ENCODE measurements around the gene WIZ.
"Not testable (repeated sequence)": the region's sequence is repeated elsewhere in the genome, so short reads cannot be mapped to it uniquely, and the experiment has no call there.

WIZ gene

GRCh38 chr19:15449620-15450527 is at the start of gene WIZ:
Gene WIZ, minus strand, starts transcription at chr19:15449956. Its CDS starts 1,649 bp downstream, at chr19:15448307.
- DNase-seq (ENCODE audit: low read depth), result no peak
- H3K4me3 ChIP-seq (ENCODE audit: low read length), result peak within 1 kb of the TSS; percentile 65
- TF ChIP-seq CTCF (conservative IDR thresholded peaks at IDR 0.05; ENCODE audit: low read depth, low read length), result no peak

GRCh38 chr19:15498910-15499309 is 49.2 kb upstream of the WIZ start:
- no peak overlapping the region for H3K4me3 ChIP-seq (ENCODE audit: low read length)
- no peak for TF ChIP-seq CTCF (conservative IDR thresholded peaks at IDR 0.05; ENCODE audit: low read depth, low read length)
- DNase-seq (ENCODE audit: low read depth), result no peak

- H3K4me3 ChIP-seq (ENCODE audit: low read length), result no peak overlapping the region
- DNase-seq (ENCODE audit: low read depth), result no peak
- TF ChIP-seq CTCF (conservative IDR thresholded peaks at IDR 0.05; ENCODE audit: low read depth, low read length), result no peak
Measured at GRCh38 chr19:15498156-15498858, 48.6 kb upstream of the WIZ start.

- H3K4me3 ChIP-seq (ENCODE audit: low read length), result no peak overlapping the region
- TF ChIP-seq CTCF (conservative IDR thresholded peaks at IDR 0.05; ENCODE audit: low read depth, low read length), result no peak
- DNase-seq (ENCODE audit: low read depth), result no peak
Measured at GRCh38 chr19:15495151-15495550, 45.4 kb upstream of the WIZ start.

- no peak for TF ChIP-seq CTCF (conservative IDR thresholded peaks at IDR 0.05; ENCODE audit: low read depth, low read length)
- no peak for DNase-seq (ENCODE audit: low read depth)
- H3K4me3 ChIP-seq (ENCODE audit: low read length), result no peak overlapping the region
Measured at GRCh38 chr19:15488489-15489226, 38.9 kb upstream of the WIZ start.

GRCh38 chr19:15487038-15487437 is 37.3 kb upstream of the WIZ start:
- H3K4me3 ChIP-seq (ENCODE audit: low read length), result no peak overlapping the region

GRCh38 chr19:15485768-15486167 is 36.0 kb upstream of the WIZ start:
- not testable (repeated sequence) for DNase-seq (ENCODE audit: low read depth); H3K4me3 ChIP-seq (ENCODE audit: low read length)

More at GRCh38 chr19:15487038-15487437, 37.3 kb upstream of the WIZ start:
- TF ChIP-seq CTCF (conservative IDR thresholded peaks at IDR 0.05; ENCODE audit: low read depth, low read length), result no peak
- DNase-seq (ENCODE audit: low read depth), result no peak

GRCh38 chr19:15480996-15481395 is 31.2 kb upstream of the WIZ start:
- DNase-seq (ENCODE audit: low read depth); H3K4me3 ChIP-seq (ENCODE audit: low read length): not testable (repeated sequence)
